ENCODE results near the gene MAPKAP1.

The MAPKAP1 gene

DNA sequence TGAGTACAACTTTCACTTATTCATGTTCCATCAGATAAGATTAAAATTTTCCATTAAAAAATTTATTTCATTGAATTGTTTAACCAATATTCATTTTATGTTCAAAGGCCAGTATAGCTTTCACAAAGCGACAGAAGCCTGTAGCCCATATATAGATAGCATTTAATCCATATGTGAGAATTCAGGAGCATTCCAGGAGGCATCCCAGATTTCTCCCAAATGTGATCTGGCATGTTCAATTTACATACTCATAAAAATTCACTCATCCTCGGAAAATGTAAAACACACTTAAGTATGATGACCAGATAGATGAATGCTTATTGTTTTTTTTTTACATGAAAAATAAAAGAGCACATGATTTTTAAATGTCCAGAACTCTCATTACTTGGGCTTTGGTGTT lies 141.9 kb downstream of the MAPKAP1 start:
- H3K4me3 ChIP-seq (ENCODE audit: low read depth, low read length) = no peak overlapping the region
- no peak for TF ChIP-seq POLR2A (IDR thresholded peaks at IDR 0.05; ENCODE audit: extremely low read depth, insufficient read length)
- TF ChIP-seq MYC (IDR thresholded peaks at IDR 0.05; ENCODE audit: low read depth, low read length) = no peak
- TF ChIP-seq, protein P1, sequence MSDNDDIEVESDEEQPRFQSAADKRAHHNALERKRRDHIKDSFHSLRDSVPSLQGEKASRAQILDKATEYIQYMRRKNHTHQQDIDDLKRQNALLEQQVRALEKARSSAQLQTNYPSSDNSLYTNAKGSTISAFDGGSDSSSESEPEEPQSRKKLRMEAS (IDR thresholded peaks at IDR 0.05; ENCODE audit: low read depth, low read length) = no peak
- TF ChIP-seq, protein P2, sequence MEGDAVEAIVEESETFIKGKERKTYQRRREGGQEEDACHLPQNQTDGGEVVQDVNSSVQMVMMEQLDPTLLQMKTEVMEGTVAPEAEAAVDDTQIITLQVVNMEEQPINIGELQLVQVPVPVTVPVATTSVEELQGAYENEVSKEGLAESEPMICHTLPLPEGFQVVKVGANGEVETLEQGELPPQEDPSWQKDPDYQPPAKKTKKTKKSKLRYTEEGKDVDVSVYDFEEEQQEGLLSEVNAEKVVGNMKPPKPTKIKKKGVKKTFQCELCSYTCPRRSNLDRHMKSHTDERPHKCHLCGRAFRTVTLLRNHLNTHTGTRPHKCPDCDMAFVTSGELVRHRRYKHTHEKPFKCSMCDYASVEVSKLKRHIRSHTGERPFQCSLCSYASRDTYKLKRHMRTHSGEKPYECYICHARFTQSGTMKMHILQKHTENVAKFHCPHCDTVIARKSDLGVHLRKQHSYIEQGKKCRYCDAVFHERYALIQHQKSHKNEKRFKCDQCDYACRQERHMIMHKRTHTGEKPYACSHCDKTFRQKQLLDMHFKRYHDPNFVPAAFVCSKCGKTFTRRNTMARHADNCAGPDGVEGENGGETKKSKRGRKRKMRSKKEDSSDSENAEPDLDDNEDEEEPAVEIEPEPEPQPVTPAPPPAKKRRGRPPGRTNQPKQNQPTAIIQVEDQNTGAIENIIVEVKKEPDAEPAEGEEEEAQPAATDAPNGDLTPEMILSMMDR (IDR thresholded peaks at IDR 0.05; ENCODE audit: low read depth, low read length) = no peak
- no peak for DNase-seq (ENCODE audit: low read depth)

DNA sequence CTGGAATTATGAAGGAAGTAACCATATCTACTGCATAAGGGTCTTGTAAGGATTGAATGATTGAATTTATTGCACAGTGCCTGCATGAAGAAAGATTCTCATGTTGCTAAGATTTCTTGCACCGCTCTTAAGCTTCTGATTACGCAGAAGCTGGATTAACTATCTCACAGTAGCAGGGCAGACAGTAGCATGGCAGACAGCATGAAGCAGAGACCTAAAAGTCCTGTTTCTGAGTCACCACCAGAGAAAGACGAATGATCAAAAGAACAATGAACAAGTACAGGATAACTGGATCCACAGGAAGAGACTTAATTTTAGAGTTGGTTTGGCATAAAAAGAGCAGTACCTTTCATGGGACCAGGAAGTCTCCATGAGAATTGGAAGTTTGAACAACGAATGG lies 142.4 kb downstream of the MAPKAP1 start:
- no peak for DNase-seq (ENCODE audit: low read depth)
- no peak overlapping the region for H3K4me3 ChIP-seq (ENCODE audit: low read depth, low read length)
- TF ChIP-seq MYC (IDR thresholded peaks at IDR 0.05; ENCODE audit: low read depth, low read length) = no peak
- TF ChIP-seq POLR2A (IDR thresholded peaks at IDR 0.05; ENCODE audit: extremely low read depth, insufficient read length) = no peak
- TF ChIP-seq, protein P2 (IDR thresholded peaks at IDR 0.05; ENCODE audit: low read depth, low read length) = no peak
- TF ChIP-seq, protein P1 (IDR thresholded peaks at IDR 0.05; ENCODE audit: low read depth, low read length) = no peak

DNA sequence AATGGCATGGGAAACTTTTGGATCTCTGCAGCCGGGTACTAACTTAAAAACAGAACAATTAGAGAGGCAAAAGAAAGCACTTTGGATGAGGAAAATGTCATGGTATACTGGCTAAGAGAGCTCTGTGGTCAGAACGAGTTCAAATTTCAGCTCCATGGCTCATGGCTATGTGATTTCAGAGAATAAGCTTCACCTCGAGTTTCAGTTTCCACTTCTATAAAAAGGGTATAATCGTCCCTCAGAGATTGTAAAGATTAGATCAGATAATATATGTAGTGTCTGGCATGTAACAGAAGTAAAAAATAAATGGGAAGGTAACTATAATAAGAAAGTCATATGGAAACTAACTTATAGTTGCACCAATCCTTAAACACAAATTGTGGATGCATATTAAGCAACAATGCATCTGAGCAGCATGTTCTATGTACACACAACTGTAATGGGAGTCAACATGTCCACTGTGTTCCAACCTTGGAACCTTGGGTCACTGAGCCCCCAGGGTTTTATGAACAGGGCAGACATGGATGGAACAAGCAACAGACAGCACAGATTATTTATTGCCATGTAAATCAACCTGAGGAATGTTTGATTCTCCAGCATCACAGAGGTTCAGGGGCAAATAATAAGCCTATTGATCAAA lies 145.4 kb downstream of the MAPKAP1 start:
- TF ChIP-seq, protein P1 (IDR thresholded peaks at IDR 0.05; ENCODE audit: low read depth, low read length) = no peak
- TF ChIP-seq POLR2A (IDR thresholded peaks at IDR 0.05; ENCODE audit: extremely low read depth, insufficient read length) (no peak), MYC (IDR thresholded peaks at IDR 0.05; ENCODE audit: low read depth, low read length) (no peak)
- TF ChIP-seq, protein P2 (IDR thresholded peaks at IDR 0.05; ENCODE audit: low read depth, low read length) = no peak
- no peak for DNase-seq (ENCODE audit: low read depth)
- H3K4me3 ChIP-seq (ENCODE audit: low read depth, low read length) = no peak overlapping the region

DNA sequence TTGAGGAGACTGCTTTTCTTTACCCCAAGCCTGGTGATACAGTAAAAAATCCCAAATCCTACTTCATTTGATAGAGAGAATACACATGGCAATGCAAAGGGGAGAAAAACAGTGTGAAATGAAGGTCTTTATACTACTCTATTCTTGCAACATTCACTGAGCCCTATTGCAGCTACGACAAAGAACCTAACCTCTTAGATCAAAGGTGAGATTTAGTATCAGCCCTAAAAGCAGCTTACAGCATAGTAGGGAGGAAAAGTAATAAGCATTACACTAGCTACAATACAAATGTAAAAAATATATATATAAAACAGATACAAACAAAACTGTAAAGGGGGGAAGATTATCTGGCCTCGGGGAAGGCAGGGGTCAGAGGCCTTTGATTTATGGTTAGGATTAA lies 147.1 kb downstream of the MAPKAP1 start:
- no peak for TF ChIP-seq MYC (IDR thresholded peaks at IDR 0.05; ENCODE audit: low read depth, low read length)
- TF ChIP-seq, protein P2 (IDR thresholded peaks at IDR 0.05; ENCODE audit: low read depth, low read length) = no peak
- TF ChIP-seq, protein P1 (IDR thresholded peaks at IDR 0.05; ENCODE audit: low read depth, low read length) = no peak
- TF ChIP-seq POLR2A (IDR thresholded peaks at IDR 0.05; ENCODE audit: extremely low read depth, insufficient read length) = no peak
- H3K4me3 ChIP-seq (ENCODE audit: low read depth, low read length) = no peak overlapping the region

DNA sequence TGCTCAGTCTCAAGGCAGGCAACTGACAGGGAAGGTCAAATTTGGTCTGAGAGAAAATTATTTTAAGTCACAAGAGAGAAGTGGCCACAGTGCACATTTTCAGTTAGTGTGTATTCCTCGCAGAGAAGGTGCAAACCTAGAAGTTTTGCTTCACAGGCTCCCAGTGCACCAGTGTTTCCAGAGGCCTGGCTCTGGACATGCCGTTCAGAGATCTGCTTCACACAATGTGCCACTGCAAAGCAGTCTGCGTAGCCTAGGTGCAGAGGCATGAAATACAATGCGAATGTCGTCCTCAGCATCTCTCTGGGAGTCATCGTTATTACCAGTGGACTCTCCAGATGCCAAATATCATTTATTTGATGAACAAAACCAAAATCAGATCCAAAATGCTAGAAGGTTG lies 147.8 kb downstream of the MAPKAP1 start:
- no peak for DNase-seq (ENCODE audit: low read depth)
- no peak overlapping the region for H3K4me3 ChIP-seq (ENCODE audit: low read depth, low read length)
- TF ChIP-seq POLR2A (IDR thresholded peaks at IDR 0.05; ENCODE audit: extremely low read depth, insufficient read length) = no peak
- TF ChIP-seq, protein P2 (IDR thresholded peaks at IDR 0.05; ENCODE audit: low read depth, low read length) = no peak
- TF ChIP-seq, protein P1 (IDR thresholded peaks at IDR 0.05; ENCODE audit: low read depth, low read length) = no peak
- TF ChIP-seq MYC (IDR thresholded peaks at IDR 0.05; ENCODE audit: low read depth, low read length) = no peak

More for the DNA sequence above, 147.1 kb downstream of the MAPKAP1 start:
- DNase-seq (ENCODE audit: low read depth) = no peak

Data from NB4 (cell line).